H9 (cell line): ENCODE results near the gene WASHC2C. TPM values are rescaled to one million over a fixed set of nuclear protein-coding genes. Genes with fewer than 3 reads are reported as not detected.
"Not testable (repeated sequence)": the region's sequence is repeated elsewhere in the genome, so short reads cannot be mapped to it uniquely, and the experiment has no call there.

Experiments used
- DNase-seq: peaks from one replicate; pipeline ENCODE4 v3.0.0-alpha.2; 2017
- H2AFZ ChIP-seq: one replicate; pipeline ENCODE4 v1.6.1; 2013; ENCODE audit warnings: mild to moderate bottlenecking, low read length, control low read depth, moderate library complexity
- H2AK5ac ChIP-seq: 2 replicates; pipeline ENCODE4 v1.6.1; 2013; ENCODE audit warnings: low read length, control low read depth, mixed read lengths; ENCODE audit not compliant: insufficient read length
- H2BK120ac ChIP-seq: one replicate; pipeline ENCODE4 v1.6.1; 2013; ENCODE audit warnings: low read depth, mild to moderate bottlenecking, low read length, control low read depth, inconsistent platforms; ENCODE audit not compliant: poor library complexity, severe bottlenecking
- H2BK12ac ChIP-seq: 2 replicates; pipeline ENCODE4 v1.6.1; 2013; ENCODE audit warnings: low read length, control low read depth, mixed read lengths, low read depth; ENCODE audit not compliant: insufficient read length
- H2BK15ac ChIP-seq: 2 replicates; pipeline ENCODE4 v1.6.1; 2013; ENCODE audit warnings: low read depth, low read length, control low read depth
- H2BK20ac ChIP-seq: one replicate; pipeline ENCODE4 v1.6.1; 2013; ENCODE audit warnings: low read depth, mild to moderate bottlenecking, low read length, control low read depth, inconsistent platforms; ENCODE audit not compliant: poor library complexity, severe bottlenecking
- H2BK5ac ChIP-seq: 2 replicates; pipeline ENCODE4 v1.6.1; 2013; ENCODE audit warnings: low read length, control low read depth, mixed read lengths; ENCODE audit not compliant: insufficient read length
- H3K14ac ChIP-seq: 2 replicates; pipeline ENCODE4 v1.6.1; 2013; ENCODE audit warnings: low read length, control low read depth; ENCODE audit not compliant: insufficient read depth
- H3K18ac ChIP-seq: 2 replicates; pipeline ENCODE4 v1.6.1; 2013; ENCODE audit warnings: low read depth, mild to moderate bottlenecking, mixed read lengths, low read length, control low read depth; ENCODE audit not compliant: insufficient read length
- H3K23ac ChIP-seq: 2 replicates; pipeline ENCODE4 v1.6.1; 2013; ENCODE audit warnings: low read length, control low read depth, mixed read lengths, low read depth; ENCODE audit not compliant: insufficient read length
- H3K23me2 ChIP-seq: 2 replicates; pipeline ENCODE4 v1.6.1; 2013; ENCODE audit warnings: low read depth, mild to moderate bottlenecking, mixed read lengths, low read length, control low read depth; ENCODE audit not compliant: insufficient read length, poor library complexity, severe bottlenecking
- H3K27ac ChIP-seq: 2 replicates; pipeline ENCODE4 v1.5.1; 2013; ENCODE audit warnings: low read length, control low read depth, mixed read lengths, low read depth; ENCODE audit not compliant: insufficient read length
- H3K27me3 ChIP-seq: 2 replicates; pipeline ENCODE4 v1.6.1; 2013; ENCODE audit warnings: low read length, control low read depth, inconsistent platforms; ENCODE audit not compliant: insufficient read depth
- H3K4ac ChIP-seq: 2 replicates; pipeline ENCODE4 v1.6.1; 2013; ENCODE audit warnings: low read depth, mild to moderate bottlenecking, control low read depth, inconsistent platforms, low read length, moderate library complexity
- H3K4me1 ChIP-seq: 2 replicates; pipeline ENCODE4 v1.6.1; 2013; ENCODE audit warnings: low read length, control low read depth, inconsistent platforms; ENCODE audit not compliant: insufficient read depth
- H3K4me2 ChIP-seq: 2 replicates; pipeline ENCODE4 v1.6.1; 2013; ENCODE audit warnings: low read length, control low read depth, mixed read lengths; ENCODE audit not compliant: insufficient read length, insufficient read depth
- H3K56ac ChIP-seq: 2 replicates; pipeline ENCODE4 v1.6.1; 2013; ENCODE audit warnings: low read depth, mild to moderate bottlenecking, mixed read lengths, low read length, control low read depth; ENCODE audit not compliant: insufficient read length
- H3K79me1 ChIP-seq: 2 replicates; pipeline ENCODE4 v1.6.1; 2013; ENCODE audit warnings: low read depth, mild to moderate bottlenecking, moderate library complexity, low read length, control low read depth, inconsistent platforms; ENCODE audit not compliant: insufficient read depth, poor library complexity, severe bottlenecking
- H3K79me2 ChIP-seq: 2 replicates; pipeline ENCODE4 v1.6.1; 2013; ENCODE audit warnings: low read length, control low read depth, inconsistent platforms; ENCODE audit not compliant: insufficient read depth
- H3K9ac ChIP-seq: 2 replicates; pipeline ENCODE4 v1.6.1; 2013; ENCODE audit warnings: low read length, control low read depth, mixed read lengths; ENCODE audit not compliant: insufficient read length; ENCODE audit errors: extremely low read depth
- H3K9me3 ChIP-seq: one replicate; pipeline ENCODE4 v1.6.1; 2013; ENCODE audit warnings: low read depth, low read length, inconsistent platforms; ENCODE audit not compliant: control insufficient read depth
- H3T11ph ChIP-seq: one replicate; pipeline ENCODE4 v1.6.1; 2013; ENCODE audit warnings: mild to moderate bottlenecking, low read length, control low read depth, inconsistent platforms
- H4K20me1 ChIP-seq: one replicate; pipeline ENCODE4 v1.6.1; 2013; ENCODE audit not compliant: control insufficient read depth, insufficient read length, insufficient read depth
- H4K5ac ChIP-seq: 2 replicates; pipeline ENCODE4 v1.6.1; 2013; ENCODE audit warnings: low read depth, mild to moderate bottlenecking, mixed read lengths, low read length, control low read depth; ENCODE audit not compliant: insufficient read length
- H4K8ac ChIP-seq: replicated peaks from 2 replicates; pipeline ENCODE4 v1.6.1; 2013; ENCODE audit warnings: low read length, control low read depth, mixed read lengths, low read depth; ENCODE audit not compliant: insufficient read length
- H4K91ac ChIP-seq: 2 replicates; pipeline ENCODE4 v1.6.1; 2013; ENCODE audit warnings: low read depth, mild to moderate bottlenecking, moderate library complexity, mixed read lengths, low read length, control low read depth; ENCODE audit not compliant: insufficient read length
- H3K27ac Mint-ChIP-seq, 3 experiments: 2 replicates in 2 of 3; 3 replicates in 1 of 3; pipeline ENCODE4 v1.8.0; 2020 to 2021; ENCODE audit warnings: mixed read lengths in 3 of 3, mild to moderate bottlenecking in 1 of 3, moderate library complexity in 1 of 3
- H3K27me3 Mint-ChIP-seq: 2 replicates; pipeline ENCODE4 v1.8.0; 2021; ENCODE audit warnings: low read depth, mild to moderate bottlenecking, moderate library complexity, mixed read lengths
- H3K36me3 Mint-ChIP-seq, 3 experiments: 2 replicates in 2 of 3; 3 replicates in 1 of 3; pipeline ENCODE4 v1.8.0; 2020 to 2021; ENCODE audit warnings: low read depth in 3 of 3, mixed read lengths in 3 of 3; ENCODE audit not compliant: insufficient read depth in 1 of 3
- H3K4me1 Mint-ChIP-seq, 2 experiments: 2 replicates each; pipeline ENCODE4 v1.8.0; 2020; ENCODE audit warnings: mixed read lengths in 2 of 2
- H3K4me3 Mint-ChIP-seq, 2 experiments: 2 replicates in 1 of 2; 3 replicates in 1 of 2; pipeline ENCODE4 v1.8.0; 2020 to 2021; ENCODE audit warnings: mild to moderate bottlenecking in 2 of 2, mixed read lengths in 2 of 2, moderate library complexity in 1 of 2
- H3K9me3 Mint-ChIP-seq, 2 experiments: 2 replicates in 1 of 2; 3 replicates in 1 of 2; pipeline ENCODE4 v1.8.0; 2020; ENCODE audit warnings: mild to moderate bottlenecking in 2 of 2, mixed read lengths in 2 of 2, moderate library complexity in 1 of 2
- CTCF ChIP-seq: fragments of 200-600 bp; sonication (generic); conservative IDR thresholded peaks from 3 replicates; pipeline ENCODE4 v1.8.0; 2021; ENCODE audit warnings: antibody characterized with exemption, mild to moderate bottlenecking
- WGBS: extraction: QIAGEN DNeasy Blood & Tissue Kit; methylation state at CpG from one replicate; pipeline ENCODE4 v1.1.7; 2013; ENCODE audit warnings: missing lambda C conversion rate, low lambda C conversion rate, mixed read lengths; ENCODE audit not compliant: insufficient read length; ENCODE audit errors: extremely low coverage; 5-methylcytosine and 5-hydroxymethylcytosine counted together
- total RNA-seq: library from RNA; stranded (reverse); gene quantifications from 2 replicates; pipeline ENCODE4 v1.2.1, GENCODE V29; 2021

The WASHC2C gene
- total RNA-seq, 1 experiment from 2014 or later, result 36.7 TPM

GRCh38 chr10:45819552-45819951 is 92.5 kb downstream of the WASHC2C start:
- no peak for DNase-seq
- no peak overlapping the region for H3T11ph ChIP-seq
- peaks cover 2 to 7% (median 7%) of the 10 kb centered on the region in 3 experiments; a peak in 3 of 7 replicates for H3K36me3 Mint-ChIP-seq
- H2BK20ac ChIP-seq, result no peak overlapping the region
- H3K9ac ChIP-seq, result no peak overlapping the region
- no peaks in the 10 kb centered on the region for H3K79me2 ChIP-seq
- H3K56ac ChIP-seq, result no peak overlapping the region
- H3K79me1 ChIP-seq, result no peaks in the 10 kb centered on the region
- no peak overlapping the region for H4K8ac ChIP-seq
- no peak overlapping the region for H2BK15ac ChIP-seq
- H3K27ac ChIP-seq, result no peak overlapping the region
- H4K20me1 ChIP-seq, result no peaks in the 10 kb centered on the region
- no peaks in the 10 kb centered on the region for H3K4me1 ChIP-seq
- no peaks in the 10 kb centered on the region for H3K9me3 ChIP-seq
- no peak overlapping the region for H2BK12ac ChIP-seq
- H3K4me2 ChIP-seq, result no peak overlapping the region
- no peaks in the 10 kb centered on the region for H3K4me1 Mint-ChIP-seq
- no peak overlapping the region for H3K4me3 Mint-ChIP-seq
- no peak overlapping the region for H3K18ac ChIP-seq
- peaks cover 3% of the 10 kb centered on the region; the same call in 1 of the 2 replicates for H3K27me3 Mint-ChIP-seq
- no peak overlapping the region for H4K91ac ChIP-seq
- no peak for TF ChIP-seq CTCF
- 0 out of 2 replicates have a peak overlapping the region, but pooled peaks have one; percentile 24 for H3K14ac ChIP-seq
- H4K5ac ChIP-seq, result no peak overlapping the region
- WGBS, result no CpG with 5 or more reads among the region's 9 CpGs
- H2BK120ac ChIP-seq, result no peak overlapping the region
- H3K27ac Mint-ChIP-seq, result no peak overlapping the region; a peak in 1 of 7 replicates
- no peak overlapping the region for H2AK5ac ChIP-seq
- H3K23ac ChIP-seq, result no peak overlapping the region
- no peak overlapping the region for H2BK5ac ChIP-seq
- H3K27me3 ChIP-seq, result no peaks in the 10 kb centered on the region
- H3K4ac ChIP-seq, result no peak overlapping the region
- H2AFZ ChIP-seq, result no peak overlapping the region
- peaks cover 12 to 14% of the 10 kb centered on the region in 2 experiments; a peak in 4 of 5 replicates for H3K9me3 Mint-ChIP-seq
- H3K23me2 ChIP-seq, result no peaks in the 10 kb centered on the region

GRCh38 chr10:45820107-45820830 is 93.2 kb downstream of the WASHC2C start:
- not testable (repeated sequence) for H3K4me1 ChIP-seq, H3K27me3 Mint-ChIP-seq, H2BK12ac ChIP-seq, H3K4me3 Mint-ChIP-seq, H3K4me2 ChIP-seq, H3K4ac ChIP-seq, H3K79me2 ChIP-seq, H3K9ac ChIP-seq, H2AK5ac ChIP-seq, H3T11ph ChIP-seq, H3K27ac Mint-ChIP-seq, H4K8ac ChIP-seq, H3K23me2 ChIP-seq, H3K14ac ChIP-seq, H4K5ac ChIP-seq, H2BK120ac ChIP-seq, H4K20me1 ChIP-seq, H2BK5ac ChIP-seq, H3K4me1 Mint-ChIP-seq, H2BK15ac ChIP-seq, H3K9me3 ChIP-seq, H3K23ac ChIP-seq, H3K56ac ChIP-seq, H2AFZ ChIP-seq, H4K91ac ChIP-seq, H3K18ac ChIP-seq, H3K27ac ChIP-seq, H3K27me3 ChIP-seq, H3K36me3 Mint-ChIP-seq, DNase-seq, H3K79me1 ChIP-seq, H2BK20ac ChIP-seq
- H3K9me3 Mint-ChIP-seq, result peaks cover 12 to 14% of the 10 kb centered on the region in 2 experiments; a peak in 4 of 5 replicates
- no CpG with 5 or more reads among the region's 6 CpGs for WGBS
